Activated effector memory CD4-positive, alpha-beta T cell treated with anti-CD3 and anti-CD28 coated beads, Interleukin-2, amount 50 U/mL, for 16 hours (primary cell): ENCODE measurements around the gene RXRA.

Experiments used
- DNase-seq: peaks from one replicate; pipeline ENCODE4 v3.0.0-alpha.2; 2020

RXRA gene

GRCh38 chr9:134438195-134438788, 112.0 kb downstream of the RXRA start:
- DNase-seq: no peak

- no peak for DNase-seq
Measured at GRCh38 chr9:134439368-134439784, 113.1 kb downstream of the RXRA start.

GRCh38 chr9:134440636-134441226, 114.5 kb downstream of the RXRA start:
- DNase-seq: no peak

DNA sequence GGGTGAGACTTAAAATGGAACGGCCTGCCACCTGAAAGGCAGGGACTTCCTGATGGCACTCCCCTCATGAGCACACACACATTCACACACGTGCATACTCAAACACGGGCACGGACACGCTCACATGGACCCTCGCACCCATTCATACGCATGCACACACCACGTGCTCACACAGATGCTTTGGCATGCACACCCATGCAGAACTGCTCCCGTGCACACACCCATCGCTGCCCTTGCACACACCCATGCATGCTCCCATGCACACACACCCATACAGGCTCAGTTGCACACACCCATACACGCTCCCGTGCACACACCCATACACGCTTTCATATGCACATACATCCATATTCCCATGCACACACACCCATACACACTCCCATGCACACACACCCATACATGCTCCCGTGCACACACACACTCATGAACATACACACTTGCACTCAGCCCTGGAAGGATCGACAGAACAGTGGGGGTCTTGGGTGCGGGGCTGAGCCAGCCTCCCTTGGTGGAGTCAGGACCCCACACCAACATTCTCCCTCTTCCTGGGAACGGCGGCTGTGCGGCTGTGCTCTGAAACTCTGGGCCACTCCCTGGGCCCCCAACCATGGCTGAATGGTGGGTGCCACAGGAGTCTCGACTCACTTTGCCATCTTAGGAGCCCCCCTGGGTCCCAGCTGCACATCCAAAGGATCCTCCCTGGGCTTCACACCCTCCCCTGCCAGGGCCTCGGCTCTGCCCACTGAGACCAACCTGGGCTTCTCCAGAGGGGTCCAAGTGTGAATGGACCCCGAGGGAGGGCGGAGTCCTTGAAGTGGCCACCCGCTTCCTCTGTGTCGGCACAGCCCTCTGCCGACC, 115.2 kb downstream of the RXRA start:
- no peak for DNase-seq

DNA sequence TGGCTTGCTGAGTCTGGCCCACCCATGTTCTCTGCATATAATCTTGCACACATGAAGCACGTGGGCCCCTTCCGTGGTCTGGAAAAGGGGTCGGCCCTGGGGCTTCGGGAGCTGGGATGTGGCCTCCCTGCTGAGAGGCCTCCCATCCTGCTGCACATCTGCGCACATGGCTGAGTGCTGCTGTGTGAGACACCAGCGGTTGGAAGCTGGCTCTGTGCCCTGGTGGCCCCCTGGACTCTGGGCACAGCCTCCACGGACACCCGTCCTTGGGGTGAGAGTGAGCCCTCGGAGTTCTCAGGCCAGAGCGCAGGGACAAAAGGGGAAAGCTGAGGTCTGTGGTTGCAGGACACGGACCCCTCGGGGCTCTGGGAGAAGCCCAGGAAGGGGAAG, 115.8 kb downstream of the RXRA start:
- DNase-seq: no peak

DNA sequence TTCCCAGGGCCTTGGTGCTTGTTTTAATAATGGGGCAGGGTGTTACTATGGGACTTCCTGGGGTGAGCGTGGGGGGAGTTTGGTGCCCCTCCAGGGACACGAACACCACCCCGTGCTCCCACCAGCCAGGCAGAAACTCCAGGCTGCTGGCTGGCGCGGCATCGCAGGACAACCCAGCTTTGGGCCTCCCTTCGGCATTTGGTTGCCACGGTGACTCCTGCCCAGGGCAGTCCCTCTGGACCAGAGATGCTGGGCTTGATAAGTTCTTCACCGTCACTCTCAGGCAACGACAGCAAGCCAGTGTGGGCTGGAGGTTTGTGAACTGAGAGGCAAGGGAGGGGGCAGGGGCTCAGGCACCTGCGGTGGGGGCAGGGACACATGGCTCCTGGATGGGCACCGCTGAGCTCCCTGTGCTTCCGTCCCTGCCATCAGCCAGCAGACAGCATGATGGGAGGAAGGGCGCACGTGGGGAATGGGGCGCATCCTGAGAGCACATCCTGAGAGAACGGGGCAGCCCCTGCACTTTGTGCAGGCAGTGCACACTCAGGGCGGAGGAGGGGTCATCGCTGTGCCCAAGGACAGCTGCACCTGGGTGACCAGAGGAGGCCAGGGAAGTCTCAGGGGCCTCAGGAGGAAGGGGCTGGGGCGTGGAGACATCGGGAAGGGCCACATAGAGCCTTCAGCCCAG, 116.4 kb downstream of the RXRA start:
- no peak for DNase-seq

DNA sequence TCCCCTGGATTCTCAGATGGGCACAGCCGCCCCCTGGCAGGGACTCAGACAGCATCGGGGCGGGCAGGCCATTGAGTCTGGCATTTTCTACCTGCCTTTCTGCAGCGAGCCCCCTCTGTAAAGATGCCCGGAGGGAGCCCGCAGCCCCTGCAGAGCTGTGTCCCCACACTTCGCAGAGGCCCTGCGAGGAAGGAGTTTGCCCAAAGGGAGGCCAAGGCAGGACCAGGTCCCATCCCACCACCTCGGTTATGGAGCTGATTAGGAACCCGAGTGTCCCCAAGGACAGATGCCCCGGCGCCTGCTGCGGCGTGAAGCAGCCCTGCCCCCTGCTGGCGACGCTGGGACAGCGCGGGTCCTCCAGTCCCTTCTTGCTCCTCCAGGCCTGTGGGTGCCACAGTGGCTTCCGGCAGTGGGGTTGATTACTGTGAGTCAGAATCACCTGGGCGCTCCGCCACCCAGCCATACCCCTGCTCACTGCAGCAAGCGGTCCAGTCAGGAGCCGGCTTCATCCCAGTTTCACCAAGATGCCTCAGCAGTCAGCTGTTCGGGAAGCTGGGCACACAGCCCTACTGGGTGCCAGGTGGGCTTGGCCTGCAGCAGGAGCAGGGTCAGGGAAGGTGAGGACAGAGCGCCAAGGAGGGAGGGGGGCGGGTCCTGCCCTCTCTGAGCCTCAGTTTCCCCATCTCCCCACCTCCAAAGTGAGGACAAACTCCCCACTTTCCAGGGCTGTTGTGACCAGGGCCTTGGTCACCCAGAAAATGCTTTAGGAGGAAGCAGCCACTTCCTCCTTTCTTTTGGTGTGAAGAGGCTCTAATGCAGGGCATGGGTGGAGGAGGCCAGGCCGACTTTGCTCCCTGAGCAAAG, 117.2 kb downstream of the RXRA start:
- peak; percentile 94 for DNase-seq

DNA sequence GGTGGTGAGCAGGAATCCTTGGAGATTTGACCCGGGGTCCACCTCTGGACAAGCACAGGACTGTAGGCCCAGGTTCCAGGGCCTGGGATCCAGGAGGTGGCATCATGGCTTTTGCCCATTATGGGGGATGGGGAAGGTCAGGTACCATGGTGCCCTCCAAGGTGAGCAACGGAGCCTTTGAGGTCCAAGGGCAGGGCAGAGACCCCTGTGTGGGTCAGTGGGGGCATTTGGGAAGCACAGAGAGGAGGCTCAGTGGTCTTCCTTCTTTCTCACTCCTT, 117.7 kb downstream of the RXRA start:
- no peak for DNase-seq

DNA sequence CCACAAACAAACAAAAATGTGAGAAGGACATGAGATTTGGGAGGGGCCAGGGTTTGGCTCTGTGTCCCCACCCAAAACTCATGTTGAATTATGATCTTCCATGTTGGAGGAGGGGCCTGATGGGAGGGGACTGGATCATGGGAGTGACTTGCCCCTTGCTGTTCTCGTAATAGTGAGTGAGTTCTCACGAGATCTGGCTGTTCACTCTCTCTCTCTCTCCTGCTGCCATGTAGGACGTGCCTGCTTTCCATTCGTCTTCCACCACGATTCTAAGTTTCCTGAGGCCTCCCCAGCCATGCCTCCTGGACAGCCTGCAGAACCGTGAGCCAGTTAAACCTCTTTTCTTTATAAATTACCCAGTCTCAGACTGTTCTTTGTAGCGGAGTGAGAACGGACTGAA, 118.7 kb downstream of the RXRA start:
- DNase-seq: no peak

DNA sequence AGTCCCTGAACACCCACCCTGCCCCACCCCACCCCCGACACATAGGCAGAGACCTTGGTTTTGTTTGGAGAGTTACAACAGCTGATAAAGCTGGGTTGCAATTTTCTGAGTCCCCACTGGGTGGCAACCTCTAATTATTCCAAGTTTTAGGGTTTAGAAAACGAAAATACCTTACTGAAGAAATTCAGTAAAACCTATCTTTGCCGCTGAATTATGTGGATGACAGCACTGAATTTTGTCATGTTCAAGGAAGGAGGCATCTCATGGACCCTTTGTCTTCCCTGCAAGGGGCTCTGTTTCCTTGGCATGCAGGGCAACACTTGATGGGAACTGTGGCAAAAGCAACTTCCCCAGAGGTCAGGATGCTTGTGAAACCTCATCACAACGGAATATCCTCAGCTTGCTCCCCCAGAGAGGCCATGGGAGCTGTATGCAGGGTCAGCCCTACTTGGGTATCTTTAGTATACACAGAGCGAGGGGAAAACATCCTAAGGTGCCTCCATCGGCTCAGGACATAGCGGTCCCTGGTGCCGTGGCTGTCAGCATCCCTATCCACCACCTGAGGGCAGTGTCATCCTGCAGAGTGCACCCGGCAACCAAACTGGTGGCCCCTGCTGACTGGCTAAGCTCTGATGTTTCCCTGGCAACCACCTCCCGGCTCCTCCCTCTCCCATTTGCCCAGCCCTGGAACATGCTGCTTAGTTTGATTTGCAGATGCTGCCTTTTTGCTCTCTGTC, 123.1 kb downstream of the RXRA start:
- peak; percentile 93 for DNase-seq

- no peak for DNase-seq
Measured at GRCh38 chr9:134451700-134452458, 125.6 kb downstream of the RXRA start.

DNA sequence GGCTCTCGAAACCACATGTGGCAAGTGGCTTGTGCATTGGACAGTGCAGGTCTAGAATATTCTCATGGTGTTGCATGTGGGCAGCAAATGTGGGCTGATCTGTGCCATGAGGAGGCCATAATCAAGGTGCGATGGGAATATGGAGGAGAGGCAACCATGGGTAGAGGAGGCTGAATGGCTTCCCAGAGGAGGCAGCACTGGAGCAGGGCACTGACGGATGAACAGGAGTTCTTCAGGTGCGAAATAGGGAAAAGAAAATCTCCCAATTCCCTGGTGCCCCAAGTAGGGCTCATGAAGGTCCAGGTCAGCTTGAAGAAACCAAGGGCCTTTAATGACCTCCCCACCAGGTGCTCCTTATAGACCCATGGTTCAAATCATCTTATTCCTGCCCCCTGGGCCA, 126.5 kb downstream of the RXRA start:
- no peak for DNase-seq

GRCh38 chr9:134453776-134454475, 127.7 kb downstream of the RXRA start:
- no peak for DNase-seq

GRCh38 chr9:134454476-134454857, 128.2 kb downstream of the RXRA start:
- DNase-seq: no peak

DNA sequence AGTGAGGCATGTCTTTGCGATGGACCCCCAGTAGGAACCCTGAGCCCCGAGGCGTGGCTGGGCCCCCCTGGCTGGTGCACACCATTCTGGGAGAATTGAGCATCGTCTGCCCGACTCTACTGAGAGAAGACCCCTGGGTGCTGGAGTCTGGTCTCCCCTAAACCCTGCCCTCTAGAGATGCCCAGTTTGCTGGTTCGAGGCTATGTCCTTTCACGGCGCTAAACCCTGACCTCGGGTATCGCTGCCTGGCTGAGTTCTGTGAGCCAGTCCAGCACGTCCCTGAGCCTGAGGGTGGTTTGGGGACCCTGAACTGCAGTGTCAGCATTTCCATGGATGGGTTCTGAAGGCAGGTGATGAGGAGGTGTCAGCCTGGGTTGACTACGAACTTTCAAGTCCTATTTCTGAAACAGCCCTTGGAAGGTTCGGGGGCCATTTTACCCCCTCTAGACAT, 128.8 kb downstream of the RXRA start:
- DNase-seq: no peak

GRCh38 chr9:134455537-134455933, 129.3 kb downstream of the RXRA start:
- DNase-seq: no peak

- DNase-seq: peak; percentile 87
Measured at GRCh38 chr9:134455934-134456755, 129.9 kb downstream of the RXRA start.

GRCh38 chr9:134456756-134457305, 130.6 kb downstream of the RXRA start:
- no peak for DNase-seq
